Endothelial cell of umbilical vein (primary cell): Measurements from ENCODE around the gene DUSP5. TPM values are rescaled to one million over a fixed set of nuclear protein-coding genes. Genes with fewer than 3 reads are reported as not detected.

Experiments used
- BruUV-seq: library from RNA; stranded (reverse); fragments of 400-500 nt; replicated peaks from 2 replicates; lab custom pipeline; 2021; lab: Mats Ljungman, UMichigan
- CTCF ChIA-PET: fragments of 300-600, 350-600 bp; sonication (Branson Sonifier 250); formaldehyde crosslinking; loops from one replicate; lab custom pipeline; 2021; ENCODE audit warnings: antibody characterized with exemption, inconsistent platforms; lab: Charles Lee
- POLR2A ChIA-PET: fragments of 300-600, 350-600 bp; sonication (Branson Sonifier 250); formaldehyde crosslinking; loops from one replicate; lab custom pipeline; 2021; ENCODE audit warnings: antibody characterized with exemption, inconsistent platforms; lab: Charles Lee
- DNase-seq: peaks from one replicate; pipeline ENCODE4 v3.0.0-alpha.2; 2011; ENCODE audit warnings: low read depth, low spot score
- FAIRE-seq: peaks from 2 replicates; lab custom pipeline; 2011; peaks lifted over from hg19 to GRCh38; lab: Jason Lieb, UNC
- H2AFZ ChIP-seq: 2 replicates; pipeline ENCODE4 v1.6.0; 2012; ENCODE audit warnings: low read depth, low read length, control low read depth, inconsistent platforms
- H3K27ac ChIP-seq: 2 replicates; pipeline ENCODE4 v1.5.1; 2011; ENCODE audit warnings: low read depth, mild to moderate bottlenecking, control low read depth, low read length, moderate library complexity; ENCODE audit not compliant: insufficient read depth
- H3K27me3 ChIP-seq, 2 experiments: 2 replicates each; pipeline versions ENCODE4 v1.6.0 to v1.6.1; 2011; ENCODE audit warnings: low read length in 2 of 2, mixed read lengths in 1 of 2; ENCODE audit not compliant: control insufficient read depth in 2 of 2, insufficient read depth in 2 of 2
- H3K36me3 ChIP-seq, 2 experiments: 2 replicates in 1 of 2; 3 replicates in 1 of 2; pipeline ENCODE4 v1.5.1; 2011; ENCODE audit warnings: low read length in 2 of 2, mild to moderate bottlenecking in 1 of 2, moderate library complexity in 1 of 2; ENCODE audit not compliant: control insufficient read depth in 2 of 2, insufficient read depth in 2 of 2; ENCODE audit errors: extremely low read depth in 1 of 2
- H3K4me1 ChIP-seq: 3 replicates; pipeline ENCODE4 v1.5.1; 2011; ENCODE audit warnings: mild to moderate bottlenecking, low read length; ENCODE audit not compliant: control insufficient read depth, insufficient read depth; ENCODE audit errors: extremely low read depth
- H3K4me2 ChIP-seq: 2 replicates; pipeline ENCODE4 v1.6.1; 2011; ENCODE audit warnings: low read length, control low read depth, mixed read lengths; ENCODE audit not compliant: insufficient read depth
- H3K4me3 ChIP-seq, 3 experiments: fragments of 200-600 bp in 1 of 3; sonication (generic), shearing (Covaris generic) in 1 of 3; replicated peaks in 1 of 3; 2 replicates each; pipeline ENCODE4 v1.5.1; 2011 to 2016; ENCODE audit warnings: control low read depth in 3 of 3, low read length in 3 of 3, mild to moderate bottlenecking in 2 of 3, inconsistent platforms in 1 of 3, low read depth in 1 of 3, moderate library complexity in 1 of 3; ENCODE audit not compliant: insufficient read depth in 1 of 3
- H3K79me2 ChIP-seq: 2 replicates; pipeline ENCODE4 v1.6.0; 2012; ENCODE audit warnings: low read length, inconsistent platforms; ENCODE audit not compliant: control insufficient read depth, insufficient read depth
- H3K9ac ChIP-seq: replicated peaks from 2 replicates; pipeline ENCODE3; 2011; ENCODE audit warnings: low read length, control low read depth; ENCODE audit not compliant: insufficient read depth; ENCODE audit errors: extremely low read depth
- H3K9me1 ChIP-seq: replicated peaks from 3 replicates; pipeline ENCODE4 v1.6.0; 2011; ENCODE audit warnings: mild to moderate bottlenecking, low read length; ENCODE audit not compliant: control insufficient read depth, insufficient read depth; ENCODE audit errors: extremely low read depth
- H3K9me3 ChIP-seq: replicated peaks from 2 replicates; pipeline ENCODE4 v1.5.1; 2012; ENCODE audit warnings: low read length, inconsistent platforms; ENCODE audit not compliant: control insufficient read depth, insufficient read depth
- H4K20me1 ChIP-seq: replicated peaks from 2 replicates; pipeline ENCODE3; 2011; ENCODE audit warnings: mild to moderate bottlenecking, low read length; ENCODE audit not compliant: control insufficient read depth, insufficient read depth; ENCODE audit errors: extremely low read depth
- CTCF ChIP-seq, 2 donors: IDR thresholded peaks; 1 replicate in 1 of 2; 2 replicates in 1 of 2; pipeline ENCODE4 v1.5.1; 2011; ENCODE audit warnings: low read length in 2 of 2, mild to moderate bottlenecking in 2 of 2, moderate library complexity in 2 of 2, control low read depth in 1 of 2, inconsistent platforms in 1 of 2, low read depth in 1 of 2; ENCODE audit not compliant: insufficient read depth in 1 of 2; ENCODE audit errors: extremely low read depth in 1 of 2
- EZH2 ChIP-seq: IDR thresholded peaks from 2 replicates; pipeline ENCODE4 v1.6.1; 2012; ENCODE audit warnings: borderline replicate concordance, low read depth, mild to moderate bottlenecking, moderate library complexity, low read length, inconsistent platforms; ENCODE audit not compliant: severe bottlenecking
- FOS ChIP-seq: IDR thresholded peaks from 2 replicates; pipeline ENCODE4 v1.6.1; 2011; ENCODE audit warnings: mild to moderate bottlenecking, low read length, moderate library complexity, borderline replicate concordance; ENCODE audit not compliant: insufficient read depth
- GATA2 ChIP-seq: IDR thresholded peaks from 2 replicates; pipeline ENCODE4 v1.7.0; 2011; ENCODE audit warnings: low read depth, mild to moderate bottlenecking, moderate library complexity, mixed read lengths, low read length; ENCODE audit not compliant: insufficient read length, insufficient read depth
- JUN ChIP-seq: IDR thresholded peaks from 2 replicates; pipeline ENCODE4 v1.6.1; 2011; ENCODE audit warnings: borderline replicate concordance, low read depth; ENCODE audit not compliant: insufficient read length, insufficient read depth
- MAX ChIP-seq: IDR thresholded peaks from 2 replicates; pipeline ENCODE4 v1.6.1; 2011; ENCODE audit not compliant: insufficient read depth, insufficient read length
- MYC ChIP-seq: IDR thresholded peaks from one replicate; pipeline ENCODE4 v1.6.1; 2011; ENCODE audit warnings: mild to moderate bottlenecking, low read depth, low read length
- POLR2A ChIP-seq: IDR thresholded peaks from 2 replicates; pipeline ENCODE4 v1.6.1; 2012; ENCODE audit warnings: low read depth, mild to moderate bottlenecking, control low read depth, low read length
- POLR2AphosphoS5 ChIP-seq: IDR thresholded peaks from 2 replicates; pipeline ENCODE4 v1.6.1; 2012; ENCODE audit warnings: low read depth, mild to moderate bottlenecking, control low read depth, low read length, moderate library complexity; ENCODE audit not compliant: insufficient read depth
- dilution Hi-C: fragments of 300-500 bp; cut with MboI; formaldehyde crosslinking; loops from one replicate; pipeline ENCODE4 v1.15.0; 2019; ENCODE audit warnings: low sequenced_read_pairs; ENCODE audit not compliant: extremely low pct_ligation_motif_present
- intact Hi-C: fragments of 100-400 bp; cut with micrococcal nuclease; formaldehyde crosslinking; loops from one replicate; pipeline ENCODE4 v1.10.0; 2022
- polyA plus RNA-seq, 4 experiments: library from polyadenylated mRNA; depleted of rRNA in 3 of 4; stranded (reverse) in 3 of 4; unstranded in 1 of 4; fragments of >200 nt; gene quantifications; 2 replicates each; pipeline versions ENCODE4 v1.2.1 to v1.2.3, GENCODE V29; 2011 to 2012; ENCODE audit warnings: missing spikeins in 1 of 4
- total RNA-seq: library from RNA; stranded (reverse); gene quantifications from 2 replicates; pipeline ENCODE4 v1.2.3, GENCODE V29; 2021

The DUSP5 gene
- total and polyA plus RNA-seq, 2 donors (not counting 3 experiments of a cell fraction or from before 2014, with no cell fraction given) = 12.2 to 25.2 TPM

GRCh38 chr10:110556296-110556695 is 58.6 kb downstream of the DUSP5 start:
- Histone ChIP-seq H3K4me1 (no peaks in the 10 kb centered on the region), H3K9me1 (no peaks in the 10 kb centered on the region), H3K9ac (no peak overlapping the region), H3K27me3 (peaks cover 2% of the 10 kb centered on the region in 2 experiments), H4K20me1 (no peaks in the 10 kb centered on the region), H3K27ac (no peak overlapping the region), H3K4me2 (no peak overlapping the region), H3K9me3 (no peaks in the 10 kb centered on the region), H3K79me2 (no peaks in the 10 kb centered on the region), H3K36me3 (no peaks in the 10 kb centered on the region), H2AFZ (no peak overlapping the region), H3K4me3 (no peak overlapping the region)
- intact Hi-C loops = loop anchor here (5.0 kb wide), 1 partner anchor 1761 kb away; no protein-coding TSS in a partner anchor
- BruUV-seq = no TSS peak
- ChIA-PET CTCF (no interaction called here), POLR2A (no interaction called here)
- dilution Hi-C loops = no loop called here
- DNase-seq (no peak), FAIRE-seq (no peak)
- TF ChIP-seq MAX (no peak), POLR2AphosphoS5 (no peak), FOS (no peak), CTCF (IDR thresholded peaks at IDR 0.05; ENCODE audit: extremely low read depth in 1 of 2, insufficient read depth in 1 of 2, low read depth in 1 of 2, low read length in 2 of 2) (no peak), MYC (no peak), EZH2 (no peak), POLR2A (no peak), GATA2 (no peak), JUN (no peak)
